HepG2 (cell line): ENCODE results near the gene LINGO1. TPM values are rescaled to one million over a fixed set of nuclear protein-coding genes. Genes with fewer than 3 reads are reported as not detected.

Source experiments
- ATAC-seq: fragments of 200-7000 bp; cut with Tn5 transposase; 3 replicates; pipeline ENCODE4 v1.9.1; 2020; ENCODE audit warnings: mild to moderate bottlenecking, moderate library complexity
- BruUV-seq: library from RNA; stranded (reverse); fragments of 400-500 nt; replicated peaks from 2 replicates; lab custom pipeline; 2021; lab: Mats Ljungman, UMichigan
- CTCF ChIA-PET: fragments of 300-600 bp; formaldehyde crosslinking; extraction: SDS; loops from one replicate; lab custom pipeline; 2021; ENCODE audit warnings: low total read pairs, inconsistent platforms, low intra/inter-chr PET ratio; lab: Yijun Ruan, JAX
- POLR2A ChIA-PET: fragments of 350-600 bp; sonication (Branson Sonifier 250); formaldehyde crosslinking; loops from one replicate; lab custom pipeline; 2020; ENCODE audit warnings: antibody characterized with exemption, inconsistent platforms; lab: Yijun Ruan, JAX
- DNase-seq: peaks from one replicate; pipeline ENCODE4 v3.0.0-alpha.2; 2015; ENCODE audit warnings: low spot score
- FAIRE-seq: peaks from 3 replicates; lab custom pipeline; 2011; peaks lifted over from hg19 to GRCh38; lab: Jason Lieb, UNC
- H2AFZ ChIP-seq: one replicate; pipeline ENCODE4 v1.6.1; 2011; ENCODE audit warnings: low read length, inconsistent platforms
- H3K27ac ChIP-seq: fragments of 300-600 bp; 3 replicates; pipeline ENCODE4 v1.8.0; 2011; ENCODE audit warnings: mixed run types, mild to moderate bottlenecking, mixed read lengths, low read length, inconsistent platforms; ENCODE audit not compliant: insufficient read depth; ENCODE audit errors: extremely low read length
- H3K27me3 ChIP-seq, 2 experiments: fragments of 200-600 bp in 1 of 2; 2 replicates in 1 of 2; 3 replicates in 1 of 2; pipeline versions ENCODE4 v1.6.0 to v1.8.0; 2011; ENCODE audit warnings: low read length in 2 of 2, mild to moderate bottlenecking in 2 of 2, moderate library complexity in 2 of 2, inconsistent platforms in 1 of 2; ENCODE audit not compliant: insufficient read depth in 2 of 2, control insufficient read depth in 1 of 2
- H3K36me3 ChIP-seq, 2 experiments: fragments of 200-600 bp in 1 of 2; replicated peaks in 1 of 2; 2 replicates in 1 of 2; 3 replicates in 1 of 2; pipeline versions ENCODE4 v1.5.1 to v1.8.0; 2011; ENCODE audit warnings: low read length in 2 of 2, inconsistent platforms in 1 of 2; ENCODE audit not compliant: insufficient read depth in 2 of 2, control insufficient read depth in 1 of 2
- H3K4me1 ChIP-seq: 2 replicates; pipeline ENCODE4 v1.5.1; 2012; ENCODE audit warnings: low read length, inconsistent platforms; ENCODE audit not compliant: insufficient read depth
- H3K4me2 ChIP-seq: 2 replicates; pipeline ENCODE4 v1.6.0; 2011; ENCODE audit warnings: low read depth, low read length, inconsistent platforms
- H3K4me3 ChIP-seq, 3 experiments: fragments of 200-600 bp in 1 of 3; sonication (generic), shearing (Covaris generic) in 1 of 3; replicated peaks in 1 of 3; 2 replicates each; pipeline ENCODE4 v1.5.1; 2011 to 2016; ENCODE audit warnings: low read length in 3 of 3, inconsistent platforms in 2 of 3, low read depth in 2 of 3, mild to moderate bottlenecking in 2 of 3, control low read depth in 1 of 3, mixed read lengths in 1 of 3; ENCODE audit not compliant: insufficient read depth in 1 of 3
- H3K79me2 ChIP-seq: one replicate; pipeline ENCODE4 v1.6.1; 2011; ENCODE audit warnings: low read length, inconsistent platforms; ENCODE audit not compliant: insufficient read depth
- H3K9ac ChIP-seq: 2 replicates; pipeline ENCODE4 v1.6.0; 2011; ENCODE audit warnings: mild to moderate bottlenecking, low read depth, low read length, inconsistent platforms; ENCODE audit not compliant: insufficient read depth
- H3K9me3 ChIP-seq: 2 replicates; pipeline ENCODE4 v1.5.1; 2012; ENCODE audit warnings: mild to moderate bottlenecking, low read length
- H4K20me1 ChIP-seq: 2 replicates; pipeline ENCODE4 v1.6.0; 2011; ENCODE audit warnings: inconsistent platforms, mild to moderate bottlenecking, low read length, moderate library complexity; ENCODE audit not compliant: insufficient read depth
- FOXA1 ChIP-seq, 2 experiments: fragments of 450-650 bp in 1 of 2; sonication (generic) in 1 of 2; formaldehyde crosslinking in 1 of 2; IDR thresholded peaks; 2 replicates each; pipeline versions ENCODE4 v1.4.0 to v1.6.1; 2016 to 2020; ENCODE audit warnings: missing genetic modification reagents in 1 of 2
- FOXA3 ChIP-seq: IDR thresholded peaks from 2 replicates; pipeline ENCODE4 v1.6.1; 2016; ENCODE audit warnings: missing genetic modification reagents, missing compliant biosample characterization
- JDP2 ChIP-seq: sonication (generic); formaldehyde crosslinking; IDR thresholded peaks from 2 replicates; pipeline ENCODE4 v1.8.1; 2022; ENCODE audit warnings: missing genetic modification reagents, borderline replicate concordance
- KDM2A ChIP-seq: sonication (generic); formaldehyde crosslinking; IDR thresholded peaks from 2 replicates; pipeline ENCODE4 v1.4.0; 2020; ENCODE audit warnings: low read depth, missing genetic modification reagents, borderline replicate concordance
- KMT2B ChIP-seq: IDR thresholded peaks from 2 replicates; pipeline ENCODE4 v1.6.1; 2016; ENCODE audit warnings: missing genetic modification reagents, missing compliant biosample characterization
- PREB ChIP-seq: sonication (generic); formaldehyde crosslinking; IDR thresholded peaks from 2 replicates; pipeline ENCODE4 v1.4.0; 2020; ENCODE audit warnings: missing genetic modification reagents
- RFX5 ChIP-seq: IDR thresholded peaks from 2 replicates; pipeline ENCODE4 v1.6.1; 2011; ENCODE audit warnings: low read depth, low read length, improper control_type of control experiment
- TBL1XR1 ChIP-seq: fragments of 150-350 bp; IDR thresholded peaks from 2 replicates; pipeline ENCODE4 v1.6.1; 2014; ENCODE audit warnings: borderline replicate concordance, low read length; ENCODE audit not compliant: partially characterized antibody
- THAP11 ChIP-seq: IDR thresholded peaks from 2 replicates; pipeline ENCODE4 v1.6.1; 2016; ENCODE audit warnings: missing biosample characterization, missing genetic modification reagents
- ZBTB38 ChIP-seq: sonication (generic); formaldehyde crosslinking; IDR thresholded peaks from 2 replicates; pipeline ENCODE4 v1.5.1; 2020; ENCODE audit warnings: mild to moderate bottlenecking, missing genetic modification reagents
- ZBTB8A ChIP-seq: sonication (generic); formaldehyde crosslinking; IDR thresholded peaks from 2 replicates; pipeline ENCODE4 v1.4.0; 2020; ENCODE audit warnings: mild to moderate bottlenecking, low read depth, missing genetic modification reagents, borderline replicate concordance
- ZHX2 ChIP-seq, 2 experiments: sonication (generic) in 1 of 2; formaldehyde crosslinking in 1 of 2; IDR thresholded peaks; 2 replicates each; pipeline versions ENCODE4 v1.6.1 to v1.9.0; 2014 to 2022; ENCODE audit warnings: antibody characterized with exemption in 1 of 2, borderline replicate concordance in 1 of 2, inconsistent platforms in 1 of 2, low read depth in 1 of 2, missing genetic modification reagents in 1 of 2
- WGBS: methylation state at CpG from one replicate; pipeline ENCODE4 v1.1.6; 2017; ENCODE audit warnings: low lambda C conversion rate; 5-methylcytosine and 5-hydroxymethylcytosine counted together
- in situ Hi-C: cut with HindIII; loops from 2 replicates; pipeline ENCODE4 v1.10.0; 2017; ENCODE audit warnings: low pct_unique_long_range_greater_than_20kb; ENCODE audit not compliant: extremely low pct_ligation_motif_present
- intact Hi-C: fragments of 100-400 bp; cut with micrococcal nuclease; formaldehyde crosslinking; loops from one replicate; pipeline ENCODE4 v1.10.0; 2022; ENCODE audit not compliant: unreplicated experiment
- polyA plus RNA-seq, 8 experiments: library from polyadenylated mRNA; depleted of rRNA in 3 of 8; stranded (reverse) in 7 of 8; unstranded in 1 of 8; fragments of >200 nt; fragmentation: Illumina TruSeq in 4 of 8; extraction: Trizol in 4 of 8; gene quantifications; 2 replicates each; pipeline versions ENCODE4 v1.2.1 to v1.2.3, GENCODE V29; 2011 to 2016; ENCODE audit warnings: low read depth in 4 of 8, missing spikeins in 1 of 8, mixed read lengths in 1 of 8; ENCODE audit not compliant: insufficient read depth in 1 of 8
- total RNA-seq, 5 experiments: library from RNA; depleted of rRNA; stranded (reverse); fragments of >200 nt; fragmentation: Illumina TruSeq; extraction: Trizol; gene quantifications; 2 replicates each; pipeline ENCODE4 v1.2.3, GENCODE V29; 2016; ENCODE audit warnings: low read depth in 1 of 5
- TF ChIP-seq, protein P1 (sequence below): sonication (generic); formaldehyde crosslinking; IDR thresholded peaks from 2 replicates; pipeline ENCODE4 v1.4.0; 2020; ENCODE audit warnings: missing genetic modification reagents
- TF ChIP-seq, protein P2 (sequence below): sonication (generic); formaldehyde crosslinking; IDR thresholded peaks from 2 replicates; pipeline ENCODE4 v1.8.0; 2022; ENCODE audit warnings: low read depth, missing genetic modification reagents
- TF ChIP-seq, protein P3 (sequence below): sonication (generic); formaldehyde crosslinking; IDR thresholded peaks from 2 replicates; pipeline ENCODE4 v1.4.0; 2020; ENCODE audit warnings: mild to moderate bottlenecking, missing genetic modification reagents

Gene LINGO1
- total and polyA plus RNA-seq, 2 of the 13 experiments (the other 11 are each of a cell fraction or from before 2014, with no cell fraction given) = 0.07 TPM; not detected in 1

DNA sequence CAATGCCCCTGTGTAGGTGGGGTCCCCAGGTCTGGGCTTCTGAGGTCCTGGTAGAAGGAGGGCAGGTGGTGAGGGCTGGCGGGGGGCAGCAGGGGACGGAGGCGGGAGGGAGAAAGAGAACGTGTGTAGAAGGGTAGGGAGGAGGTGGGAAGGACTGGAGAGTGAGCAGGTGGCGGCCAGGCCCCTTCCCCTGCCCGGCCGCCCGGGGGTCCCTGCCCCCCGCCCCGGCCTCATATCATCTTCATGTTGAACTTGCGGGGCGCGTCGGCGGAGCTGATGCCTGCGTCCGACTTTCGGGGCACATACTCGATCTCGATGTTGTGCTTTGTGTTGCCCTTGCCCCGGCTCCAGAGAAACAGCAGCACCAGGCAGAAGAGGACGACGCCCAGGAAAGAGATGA lies 18.9 kb downstream of the LINGO1 start:
- no peak overlapping the region for H3K27ac ChIP-seq
- H3K79me2 ChIP-seq = no peaks in the 10 kb centered on the region
- BruUV-seq = no TSS peak
- H3K9me3 ChIP-seq = no peaks in the 10 kb centered on the region
- H3K4me3 ChIP-seq = no peak overlapping the region
- no peaks in the 10 kb centered on the region for H3K36me3 ChIP-seq
- TF ChIP-seq ZBTB8A (CRISPR knock-in tag) (no peak), ZBTB38 (CRISPR knock-in tag) (no peak), FOXA1 (IDR thresholded peaks at IDR 0.05) (no peak), FOXA1 (CRISPR knock-in tag; IDR thresholded peaks at IDR 0.05) (no peak), PREB (CRISPR knock-in tag) (no peak), KDM2A (no peak), THAP11 (CRISPR knock-in tag) (no peak), JDP2 (CRISPR knock-in tag) (no peak), TBL1XR1 (no peak), RFX5 (no peak), FOXA3 (CRISPR knock-in tag) (no peak), ZHX2 (IDR thresholded peaks at IDR 0.05; ENCODE audit: low read depth) (no peak), ZHX2 (CRISPR knock-in tag; IDR thresholded peaks at IDR 0.05; ENCODE audit: borderline replicate concordance) (no peak), KMT2B (CRISPR knock-in tag) (no peak)
- TF ChIP-seq, protein P1, sequence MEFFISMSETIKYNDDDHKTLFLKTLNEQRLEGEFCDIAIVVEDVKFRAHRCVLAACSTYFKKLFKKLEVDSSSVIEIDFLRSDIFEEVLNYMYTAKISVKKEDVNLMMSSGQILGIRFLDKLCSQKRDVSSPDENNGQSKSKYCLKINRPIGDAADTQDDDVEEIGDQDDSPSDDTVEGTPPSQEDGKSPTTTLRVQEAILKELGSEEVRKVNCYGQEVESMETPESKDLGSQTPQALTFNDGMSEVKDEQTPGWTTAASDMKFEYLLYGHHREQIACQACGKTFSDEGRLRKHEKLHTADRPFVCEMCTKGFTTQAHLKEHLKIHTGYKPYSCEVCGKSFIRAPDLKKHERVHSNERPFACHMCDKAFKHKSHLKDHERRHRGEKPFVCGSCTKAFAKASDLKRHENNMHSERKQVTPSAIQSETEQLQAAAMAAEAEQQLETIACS (CRISPR knock-in tag) = no peak
- TF ChIP-seq, protein P2, sequence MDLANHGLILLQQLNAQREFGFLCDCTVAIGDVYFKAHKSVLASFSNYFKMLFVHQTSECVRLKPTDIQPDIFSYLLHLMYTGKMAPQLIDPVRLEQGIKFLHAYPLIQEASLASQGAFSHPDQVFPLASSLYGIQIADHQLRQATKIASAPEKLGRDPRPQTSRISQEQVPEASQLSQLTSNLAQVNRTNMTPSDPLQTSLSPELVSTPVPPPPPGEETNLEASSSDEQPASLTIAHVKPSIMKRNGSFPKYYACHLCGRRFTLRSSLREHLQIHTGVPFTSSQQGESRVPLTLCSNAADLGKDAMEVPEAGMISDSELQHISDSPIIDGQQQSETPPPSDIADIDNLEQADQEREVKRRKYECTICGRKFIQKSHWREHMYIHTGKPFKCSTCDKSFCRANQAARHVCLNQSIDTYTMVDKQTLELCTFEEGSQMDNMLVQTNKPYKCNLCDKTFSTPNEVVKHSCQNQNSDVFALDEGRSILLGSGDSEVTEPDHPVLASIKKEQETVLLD (CRISPR knock-in tag) = no peak
- TF ChIP-seq, protein P3, sequence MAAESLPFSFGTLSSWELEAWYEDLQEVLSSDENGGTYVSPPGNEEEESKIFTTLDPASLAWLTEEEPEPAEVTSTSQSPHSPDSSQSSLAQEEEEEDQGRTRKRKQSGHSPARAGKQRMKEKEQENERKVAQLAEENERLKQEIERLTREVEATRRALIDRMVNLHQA = no peak
- no peak overlapping the region for H3K4me2 ChIP-seq
- ChIA-PET POLR2A (no interaction called here), CTCF (no interaction called here)
- intact Hi-C loops = no loop called here
- DNase-seq = no peak
- no peak for ATAC-seq
- no peak overlapping the region for H2AFZ ChIP-seq
- FAIRE-seq = no peak
- peaks cover 11% of the 10 kb centered on the region for H3K4me1 ChIP-seq
- no peak overlapping the region for H3K9ac ChIP-seq
- H4K20me1 ChIP-seq = no peaks in the 10 kb centered on the region
- in situ Hi-C loops = no loop called here
- WGBS = 81% methylated on average over 13 of the region's 23 CpGs
- H3K27me3 ChIP-seq = peaks cover 0 to 6% of the 10 kb centered on the region in 2 experiments; a peak in 1 of 5 replicates
